ENCODE measurements around the gene PDCD4. TPM values are rescaled to one million over a fixed set of nuclear protein-coding genes. Genes with fewer than 3 reads are reported as not detected.

The PDCD4 gene
- total and polyA plus RNA-seq, 9 of the 15 experiments (the other 6 are each of a cell fraction or from before 2014, with no cell fraction given): 12.9 to 44.1 (median 33.7) TPM

- TF ChIP-seq PRDM10 (IDR thresholded peaks at IDR 0.05; ENCODE audit: partially characterized antibody): peak; percentile 62
- peak in 1 of 2 experiments; percentile 43; a peak in 2 of 4 replicates for TF ChIP-seq MAZ (CRISPR knock-in tag; conservative IDR thresholded peaks at IDR 0.05 in 1 of 2, IDR thresholded peaks at IDR 0.05 in 1 of 2)
- peak; percentile 96 for TF ChIP-seq ZFX (CRISPR knock-in tag; IDR thresholded peaks at IDR 0.05)
- 0 out of 2 replicates have a peak, but pooled peaks have one; percentile 25 for TF ChIP-seq L3MBTL2 (IDR thresholded peaks at IDR 0.05)
- 0 out of 2 replicates have a peak, but pooled peaks have one; percentile 15 for TF ChIP-seq RNF2 (IDR thresholded peaks at IDR 0.05)
- peak; percentile 19; the same call in 1 of the 2 replicates for TF ChIP-seq ESRRA (IDR thresholded peaks at IDR 0.05; ENCODE audit: borderline replicate concordance, low read depth)
- TF ChIP-seq ZNF592 (IDR thresholded peaks at IDR 0.05): no peak
- TF ChIP-seq ETV6 (IDR thresholded peaks at IDR 0.05; ENCODE audit: borderline replicate concordance in 1 of 2, low read depth in 2 of 2, low read length in 1 of 2): peak; percentile 47 to 90; a peak in 2 of 4 replicates
- TF ChIP-seq ETV6 (CRISPR knock-in tag; IDR thresholded peaks at IDR 0.05; ENCODE audit: borderline replicate concordance): no peak
- no peak for TF ChIP-seq TGIF2 (CRISPR knock-in tag; IDR thresholded peaks at IDR 0.05)
- TF ChIP-seq TCF15 (CRISPR knock-in tag; IDR thresholded peaks at IDR 0.05): no peak
- TF ChIP-seq ATF3 (IDR thresholded peaks at IDR 0.05): peak; percentile 42; the same call in 1 of the 2 replicates
- peak; percentile 69; the same call in 1 of the 2 replicates for TF ChIP-seq ATF3 (CRISPR knock-in tag; conservative IDR thresholded peaks at IDR 0.05)
- no peak for TF ChIP-seq SAFB (IDR thresholded peaks at IDR 0.05; ENCODE audit: borderline replicate concordance, low read depth, low read length)
- 0 out of 2 replicates have a peak, but pooled peaks have one; percentile 54 for TF ChIP-seq NCOA1 (IDR thresholded peaks at IDR 0.05; ENCODE audit: low read depth)
Measured at GRCh38 chr10:110918643-110919348, 47.1 kb downstream of the PDCD4 start, which contains the start of gene BBIP1 (continued).
